Measurements from ENCODE around the gene DNAJC27. TPM values are rescaled to one million over a fixed set of nuclear protein-coding genes. Genes with fewer than 3 reads are reported as not detected.

The DNAJC27 gene
- total RNA-seq, 4 donors from 2014 or later, result 3.4 to 19.5 (median 11.2) TPM

GRCh38 chr2:24919506-24920097 lies 52.2 kb downstream of the DNAJC27 start:
- 1 to 2% methylated on average over 12 to 23 of the region's 76 CpGs for WGBS, 2 donors
- TF ChIP-seq, protein P1, sequence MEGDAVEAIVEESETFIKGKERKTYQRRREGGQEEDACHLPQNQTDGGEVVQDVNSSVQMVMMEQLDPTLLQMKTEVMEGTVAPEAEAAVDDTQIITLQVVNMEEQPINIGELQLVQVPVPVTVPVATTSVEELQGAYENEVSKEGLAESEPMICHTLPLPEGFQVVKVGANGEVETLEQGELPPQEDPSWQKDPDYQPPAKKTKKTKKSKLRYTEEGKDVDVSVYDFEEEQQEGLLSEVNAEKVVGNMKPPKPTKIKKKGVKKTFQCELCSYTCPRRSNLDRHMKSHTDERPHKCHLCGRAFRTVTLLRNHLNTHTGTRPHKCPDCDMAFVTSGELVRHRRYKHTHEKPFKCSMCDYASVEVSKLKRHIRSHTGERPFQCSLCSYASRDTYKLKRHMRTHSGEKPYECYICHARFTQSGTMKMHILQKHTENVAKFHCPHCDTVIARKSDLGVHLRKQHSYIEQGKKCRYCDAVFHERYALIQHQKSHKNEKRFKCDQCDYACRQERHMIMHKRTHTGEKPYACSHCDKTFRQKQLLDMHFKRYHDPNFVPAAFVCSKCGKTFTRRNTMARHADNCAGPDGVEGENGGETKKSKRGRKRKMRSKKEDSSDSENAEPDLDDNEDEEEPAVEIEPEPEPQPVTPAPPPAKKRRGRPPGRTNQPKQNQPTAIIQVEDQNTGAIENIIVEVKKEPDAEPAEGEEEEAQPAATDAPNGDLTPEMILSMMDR (IDR thresholded peaks at IDR 0.05), result no peak
- no peak for TF ChIP-seq POLR2A (IDR thresholded peaks at IDR 0.05)
- DNase-seq (ENCODE audit: low spot score in 2 of 2), result no peak
- intact Hi-C loops (cut with DNase I; ENCODE audit: low total_unique reads), result no loop called here
- H3K4me3 ChIP-seq (ENCODE audit: low read depth, poor library complexity, severe bottlenecking), result peak overlapping the region; percentile 59

GRCh38 chr2:24919037-24919505 lies 52.7 kb downstream of the DNAJC27 start:
- intact Hi-C loops (cut with DNase I; ENCODE audit: low total_unique reads), result no loop called here
- WGBS, 2 donors, result 14 to 26% methylated on average over 12 to 13 of the region's 13 CpGs
- no peak for DNase-seq (ENCODE audit: low spot score in 2 of 2)
- TF ChIP-seq, protein P1 (IDR thresholded peaks at IDR 0.05), result no peak
- no peak for TF ChIP-seq POLR2A (IDR thresholded peaks at IDR 0.05)
- H3K4me3 ChIP-seq (ENCODE audit: low read depth, poor library complexity, severe bottlenecking), result peak overlapping the region; percentile 59

- no peak overlapping the region for H3K4me3 ChIP-seq (ENCODE audit: low read depth, poor library complexity, severe bottlenecking)
- intact Hi-C loops (cut with DNase I; ENCODE audit: low total_unique reads), result no loop called here
- 81% methylated on average over 40 to 42 of the region's 42 CpGs for WGBS, 2 donors
- DNase-seq (ENCODE audit: low spot score in 2 of 2), result no peak
- TF ChIP-seq, protein P1 (IDR thresholded peaks at IDR 0.05), result no peak
- no peak for TF ChIP-seq POLR2A (IDR thresholded peaks at IDR 0.05)
Measured at GRCh38 chr2:24918326-24919036, 53.3 kb downstream of the DNAJC27 start.

DNA sequence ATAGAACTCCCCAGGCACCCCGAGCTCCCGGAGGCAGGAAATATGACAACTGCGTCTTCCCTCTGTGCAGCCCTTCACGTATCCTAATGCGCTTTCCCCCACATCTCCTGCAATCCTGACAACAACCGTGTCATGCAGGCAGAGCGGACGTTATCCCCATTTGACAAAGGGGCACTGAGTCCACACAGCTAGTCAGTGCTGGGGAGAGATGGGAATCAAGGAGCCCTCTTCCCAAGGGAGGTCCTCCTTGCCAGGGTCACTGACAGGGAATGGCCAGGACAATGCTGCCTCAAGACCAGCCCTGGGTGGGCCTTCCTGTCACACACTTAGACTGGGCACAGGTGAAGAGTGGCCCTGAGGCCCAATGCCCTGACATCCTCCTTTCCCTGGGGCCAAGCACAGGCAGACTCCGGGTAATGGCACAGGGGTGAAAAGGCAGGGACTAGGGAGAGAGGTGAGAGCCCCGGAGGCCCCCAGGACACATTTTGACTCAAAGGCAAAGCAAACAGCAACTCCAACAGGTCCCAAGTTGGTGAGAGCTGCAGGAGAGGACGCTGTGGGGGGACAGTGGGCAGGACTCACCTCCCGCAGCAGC lies 53.9 kb downstream of the DNAJC27 start:
- no peak for TF ChIP-seq POLR2A (IDR thresholded peaks at IDR 0.05)
- TF ChIP-seq, protein P1 (IDR thresholded peaks at IDR 0.05), result no peak
- intact Hi-C loops (cut with DNase I; ENCODE audit: low total_unique reads), result no loop called here
- DNase-seq (ENCODE audit: low spot score in 2 of 2), result no peak
- WGBS, 2 donors, result 86 to 92% methylated on average over 12 of the region's 12 CpGs
- no peak overlapping the region for H3K4me3 ChIP-seq (ENCODE audit: low read depth, poor library complexity, severe bottlenecking)

- DNase-seq (ENCODE audit: low spot score in 2 of 2), result no peak
- intact Hi-C loops (cut with DNase I; ENCODE audit: low total_unique reads), result no loop called here
- H3K4me3 ChIP-seq (ENCODE audit: low read depth, poor library complexity, severe bottlenecking), result no peak overlapping the region
- WGBS, 2 donors, result 63 to 73% methylated on average over 7 of the region's 7 CpGs
- TF ChIP-seq, protein P1 (IDR thresholded peaks at IDR 0.05), result no peak
- TF ChIP-seq POLR2A (IDR thresholded peaks at IDR 0.05), result no peak
Measured at GRCh38 chr2:24917086-24917485, 54.7 kb downstream of the DNAJC27 start.
